Measurements from ENCODE around the gene SLK.

The SLK gene

DNA sequence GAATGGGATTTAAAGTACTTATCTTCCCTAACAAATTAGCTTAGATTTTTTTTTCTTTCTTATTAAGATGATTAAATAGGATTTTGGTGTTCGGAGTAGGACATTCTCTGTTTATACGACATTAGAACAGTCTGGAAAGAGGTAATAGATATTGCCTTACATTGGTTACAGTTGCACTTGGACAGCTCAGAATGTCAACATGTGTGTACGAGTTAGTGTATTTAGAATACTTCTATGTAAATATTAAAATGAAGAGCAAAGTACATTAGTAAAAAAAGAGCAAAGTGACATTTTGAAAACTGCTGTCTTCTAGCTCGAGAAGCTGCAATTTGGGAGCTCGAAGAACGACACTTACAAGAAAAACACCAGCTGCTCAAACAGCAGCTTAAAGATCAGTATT lies 51.5 kb downstream of the SLK start:
- no peak for DNase-seq (ENCODE audit: low spot score)
- Histone ChIP-seq H3K27ac (no peak overlapping the region), H3K4me3 (no peak overlapping the region)
- TF ChIP-seq, protein P1, sequence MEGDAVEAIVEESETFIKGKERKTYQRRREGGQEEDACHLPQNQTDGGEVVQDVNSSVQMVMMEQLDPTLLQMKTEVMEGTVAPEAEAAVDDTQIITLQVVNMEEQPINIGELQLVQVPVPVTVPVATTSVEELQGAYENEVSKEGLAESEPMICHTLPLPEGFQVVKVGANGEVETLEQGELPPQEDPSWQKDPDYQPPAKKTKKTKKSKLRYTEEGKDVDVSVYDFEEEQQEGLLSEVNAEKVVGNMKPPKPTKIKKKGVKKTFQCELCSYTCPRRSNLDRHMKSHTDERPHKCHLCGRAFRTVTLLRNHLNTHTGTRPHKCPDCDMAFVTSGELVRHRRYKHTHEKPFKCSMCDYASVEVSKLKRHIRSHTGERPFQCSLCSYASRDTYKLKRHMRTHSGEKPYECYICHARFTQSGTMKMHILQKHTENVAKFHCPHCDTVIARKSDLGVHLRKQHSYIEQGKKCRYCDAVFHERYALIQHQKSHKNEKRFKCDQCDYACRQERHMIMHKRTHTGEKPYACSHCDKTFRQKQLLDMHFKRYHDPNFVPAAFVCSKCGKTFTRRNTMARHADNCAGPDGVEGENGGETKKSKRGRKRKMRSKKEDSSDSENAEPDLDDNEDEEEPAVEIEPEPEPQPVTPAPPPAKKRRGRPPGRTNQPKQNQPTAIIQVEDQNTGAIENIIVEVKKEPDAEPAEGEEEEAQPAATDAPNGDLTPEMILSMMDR (IDR thresholded peaks at IDR 0.05), result no peak

DNA sequence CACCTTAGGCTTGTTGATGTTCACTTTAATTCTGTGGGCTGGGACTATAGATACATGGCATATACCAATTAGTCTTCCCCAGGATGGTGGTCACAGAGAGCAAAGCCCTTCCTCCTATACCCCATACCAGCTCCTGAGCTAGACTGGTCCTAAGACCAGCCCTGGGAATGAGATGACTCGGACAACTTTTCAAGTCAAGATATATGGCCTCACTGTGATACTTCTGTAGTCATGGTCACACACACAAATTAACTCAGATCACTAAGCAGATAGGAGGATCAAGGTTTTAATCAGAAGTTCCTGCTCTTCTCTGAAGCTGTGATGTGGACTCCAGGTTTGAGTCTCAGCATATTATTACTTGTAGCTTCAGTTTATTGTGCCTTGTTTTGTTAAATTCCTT lies 53.1 kb downstream of the SLK start:
- TF ChIP-seq, protein P1 (IDR thresholded peaks at IDR 0.05), result no peak
- Histone ChIP-seq H3K4me3 (no peak overlapping the region), H3K27ac (no peak overlapping the region)
- no peak for DNase-seq (ENCODE audit: low spot score)

DNA sequence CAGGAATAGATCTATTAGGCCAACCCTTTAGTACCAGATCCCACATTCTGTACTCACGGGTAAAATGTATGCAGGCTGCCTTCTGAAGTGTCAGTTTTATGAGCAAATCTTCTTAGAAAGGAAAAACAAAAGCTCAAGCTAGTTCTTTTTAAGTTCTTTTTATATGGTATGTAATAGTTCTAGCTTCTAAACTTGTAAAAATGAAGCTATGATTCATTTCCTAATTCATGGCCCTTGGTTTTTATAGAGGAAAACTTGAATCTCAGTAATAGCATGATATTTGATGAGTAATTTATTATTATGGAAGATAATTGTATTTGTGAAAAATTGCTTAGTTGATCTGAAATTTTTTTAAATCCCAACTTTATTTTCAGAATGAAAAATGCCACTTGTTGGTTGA lies 54.3 kb downstream of the SLK start:
- Histone ChIP-seq H3K27ac (no peak overlapping the region), H3K4me3 (no peak overlapping the region)
- no peak for DNase-seq (ENCODE audit: low spot score)
- TF ChIP-seq, protein P1 (IDR thresholded peaks at IDR 0.05), result no peak

DNA sequence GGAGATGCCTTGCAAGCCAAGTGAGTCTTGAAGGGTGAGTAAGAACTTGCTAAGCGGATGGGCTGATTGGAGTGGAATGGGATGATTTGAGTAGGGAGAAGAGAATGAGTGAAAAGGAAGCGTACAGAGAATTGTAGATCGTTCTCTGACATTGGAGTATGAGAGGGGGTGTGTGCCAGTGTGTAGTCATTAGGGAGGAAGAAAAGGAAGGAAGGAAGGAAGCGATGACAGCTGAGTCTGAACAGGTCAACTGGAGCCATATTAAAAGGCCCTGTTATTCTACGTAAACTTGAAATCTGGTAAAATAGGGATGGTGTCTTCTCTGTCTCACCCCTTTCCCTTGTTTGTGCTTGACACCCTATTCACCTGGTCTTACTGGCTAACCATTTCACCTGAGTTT lies 55.1 kb downstream of the SLK start:
- no peak for DNase-seq (ENCODE audit: low spot score)
- Histone ChIP-seq H3K27ac (no peak overlapping the region), H3K4me3 (no peak overlapping the region)
- TF ChIP-seq, protein P1 (IDR thresholded peaks at IDR 0.05), result no peak

DNA sequence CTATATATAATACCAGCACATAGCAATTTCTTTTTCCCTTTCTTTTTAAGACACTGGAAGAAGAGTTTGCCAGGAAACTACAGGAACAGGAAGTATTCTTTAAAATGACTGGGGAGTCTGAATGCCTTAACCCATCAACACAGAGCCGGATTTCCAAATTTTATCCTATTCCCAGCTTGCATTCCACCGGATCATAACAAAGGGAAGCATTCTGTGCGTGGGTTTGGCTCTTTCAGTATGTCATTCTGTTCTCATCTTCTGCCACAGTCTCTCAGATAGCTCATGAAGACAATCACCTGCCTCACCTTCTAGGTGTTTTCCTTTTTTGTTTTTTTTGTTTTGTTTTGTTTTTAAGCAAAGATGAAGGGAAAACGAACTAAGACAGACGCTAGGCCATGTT lies 58.6 kb downstream of the SLK start:
- DNase-seq (ENCODE audit: low spot score), result no peak
- H3K4me3 ChIP-seq, result no peak overlapping the region
- H3K27ac ChIP-seq, result no peak overlapping the region
- TF ChIP-seq, protein P1 (IDR thresholded peaks at IDR 0.05), result no peak

DNA sequence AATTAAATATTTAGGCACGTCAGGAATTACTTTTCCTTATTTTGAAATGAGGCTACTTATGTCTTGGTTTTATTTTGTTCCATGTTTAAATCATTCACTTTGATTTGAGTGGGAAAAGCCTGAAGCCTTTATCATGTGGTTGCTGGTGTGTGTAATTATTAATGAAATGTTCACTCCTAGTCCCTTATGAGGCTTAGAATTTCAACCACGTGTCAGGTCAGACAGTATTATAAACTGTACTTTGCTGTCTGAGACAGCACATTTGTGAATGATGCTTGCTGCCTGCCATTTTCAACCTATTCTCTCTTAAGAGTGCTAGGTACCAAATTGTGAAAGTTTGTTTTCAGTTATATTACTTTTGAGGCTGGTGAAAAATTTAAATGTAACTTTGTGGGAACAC lies 59.8 kb downstream of the SLK start:
- Histone ChIP-seq H3K27ac (no peak overlapping the region), H3K4me3 (no peak overlapping the region)
- DNase-seq (ENCODE audit: low spot score), result no peak
- TF ChIP-seq, protein P1 (IDR thresholded peaks at IDR 0.05), result no peak

DNA sequence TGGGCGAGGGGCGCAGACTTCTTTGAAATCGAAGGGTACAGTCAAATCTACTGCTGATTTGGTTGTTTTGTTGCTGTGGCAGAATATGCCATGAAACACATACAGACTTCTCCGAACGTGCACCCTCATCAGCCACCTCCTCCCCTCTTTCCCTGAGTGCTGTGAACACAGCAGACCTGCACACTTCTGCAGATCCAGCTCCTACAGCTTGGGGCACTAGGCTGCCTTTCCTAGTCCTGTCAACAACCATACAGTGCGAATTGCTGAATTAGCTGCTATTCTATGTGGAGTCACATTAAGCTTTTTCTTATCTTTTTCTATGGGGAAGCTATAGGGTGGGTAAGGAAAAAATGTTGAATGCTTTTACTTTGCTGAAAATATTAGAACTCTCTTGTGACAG lies 61.2 kb downstream of the SLK start:
- TF ChIP-seq, protein P1 (IDR thresholded peaks at IDR 0.05), result peak; percentile 28
- H3K27ac ChIP-seq, result peak overlapping the region in 1 of 2 donors; percentile 29
- no peak overlapping the region for H3K4me3 ChIP-seq
- no peak for DNase-seq (ENCODE audit: low spot score)
